Stimulated activated CD8-positive, alpha-beta memory T cell treated with anti-CD3 and anti-CD28 coated beads, Interleukin-15, amount 100 ng/mL, for 48 hours (primary cell): ENCODE results near the gene C1S.
"Not testable (repeated sequence)": the region's sequence is repeated elsewhere in the genome, so short reads cannot be mapped to it uniquely, and the experiment has no call there.

Source experiments
- DNase-seq, 2 donors: peaks; one replicate each; pipeline ENCODE4 v3.0.0-alpha.2; 2020; ENCODE audit warnings: low read depth in 2 of 2

Gene C1S

DNA sequence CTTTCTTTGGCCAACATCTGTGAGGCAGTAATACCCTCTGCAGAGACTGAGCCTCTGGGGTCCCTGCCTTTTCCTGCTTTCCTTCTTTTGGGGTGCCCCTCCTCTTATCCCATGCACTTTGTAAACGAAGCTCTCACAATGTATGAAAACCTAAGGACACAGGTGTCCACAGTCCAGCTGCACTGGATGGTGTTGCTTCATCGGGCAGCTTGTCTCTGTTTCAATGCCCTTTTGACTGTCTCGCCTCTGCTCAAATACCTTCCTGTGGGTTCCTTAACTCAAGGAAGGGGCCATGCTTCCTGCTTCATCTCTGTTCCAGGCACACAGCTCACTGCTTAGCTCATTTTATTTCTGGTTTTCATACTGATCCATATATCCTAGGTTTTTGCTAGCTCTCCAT, 42.1 kb downstream of the C1S start:
- DNase-seq, result no peak

DNA sequence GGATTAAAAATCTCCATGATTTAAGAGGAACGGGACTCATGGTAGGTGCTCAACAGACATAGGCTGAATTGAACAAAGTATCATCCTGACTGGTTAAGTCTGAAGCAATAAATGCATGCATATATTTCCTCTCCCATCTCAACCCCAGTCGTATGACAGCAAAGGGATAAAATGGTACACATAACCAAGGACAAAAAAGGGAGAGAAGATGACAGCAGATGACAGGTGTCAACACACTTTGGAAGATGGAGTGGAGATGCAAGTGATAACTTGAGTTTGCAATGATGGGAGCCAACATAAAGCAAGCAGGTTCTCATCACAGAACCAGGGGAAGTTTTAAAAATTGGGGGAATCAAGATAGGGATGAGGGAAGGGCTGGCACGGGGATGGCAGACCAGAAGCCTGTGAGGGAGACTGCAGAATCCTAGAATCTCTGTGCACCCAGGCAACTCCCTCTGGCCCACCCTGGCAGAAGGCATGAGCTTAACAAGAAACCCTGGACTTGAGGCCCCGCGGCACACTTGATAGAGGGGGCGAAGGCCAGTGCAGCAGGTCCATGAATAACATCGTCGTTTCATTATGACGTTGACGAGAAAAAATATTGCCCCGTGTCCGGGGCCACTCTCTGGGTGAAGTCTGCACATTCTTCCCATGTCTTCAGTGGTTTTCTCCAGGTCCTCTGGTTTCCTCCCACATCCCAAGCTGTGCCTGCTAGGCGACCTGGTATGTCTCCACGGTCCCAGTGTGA, 43.5 kb downstream of the C1S start:
- no peak for DNase-seq

DNA sequence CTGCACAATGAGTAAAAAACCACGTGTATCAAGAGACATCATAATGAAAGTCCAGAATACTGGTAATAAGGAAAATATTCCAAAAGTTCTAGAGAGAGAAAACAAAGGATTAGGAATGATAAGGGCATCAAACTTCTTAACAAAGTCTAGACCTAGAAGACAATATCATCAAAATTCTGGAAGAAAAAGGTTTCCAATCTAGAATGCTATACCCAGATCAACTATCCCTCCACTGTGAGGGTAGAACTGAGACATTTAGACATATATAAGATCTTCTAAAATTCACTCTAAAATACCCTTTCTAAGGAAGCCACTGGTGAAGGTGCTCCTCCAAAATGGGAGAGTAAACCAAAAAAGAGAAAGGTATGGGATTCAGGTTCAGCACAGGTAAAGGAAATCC, 45.6 kb downstream of the C1S start:
- no peak for DNase-seq

DNA sequence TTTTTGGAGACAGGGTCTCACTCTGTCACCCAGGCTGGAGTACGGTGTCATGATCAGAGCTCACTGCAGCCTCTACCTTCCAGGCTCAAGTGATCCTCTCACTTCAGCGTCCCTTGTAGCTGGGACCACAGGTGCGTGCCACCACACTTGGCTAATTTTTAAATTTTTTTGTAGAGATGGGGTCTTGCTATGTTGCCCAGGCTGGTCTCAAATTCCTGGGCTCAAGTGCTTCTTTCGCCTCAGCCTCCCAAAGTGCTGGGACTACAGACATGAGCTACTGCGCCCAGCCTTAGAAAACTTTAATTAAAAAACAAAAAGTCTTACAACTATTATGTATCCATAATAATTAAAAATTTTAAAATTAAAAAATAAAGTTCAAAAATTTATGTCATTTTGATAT, 46.7 kb downstream of the C1S start:
- not testable (repeated sequence) for DNase-seq

DNA sequence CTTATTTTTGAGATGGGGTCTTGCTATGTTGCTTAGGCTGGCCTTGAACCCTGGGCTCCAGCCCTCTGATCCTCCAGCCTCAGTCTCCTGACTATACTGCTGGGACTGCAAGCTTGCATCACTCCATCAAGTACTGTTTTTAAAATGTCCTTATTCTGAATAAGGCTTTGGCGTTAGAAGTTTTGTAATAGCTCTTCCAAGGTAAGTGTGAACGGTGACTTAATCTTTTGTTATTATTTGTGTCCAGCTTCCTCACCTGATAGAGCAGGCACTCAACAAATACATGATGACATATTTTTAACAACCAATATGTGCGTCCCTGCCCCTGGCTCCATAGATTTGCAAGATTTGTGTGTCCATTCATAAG, 47.1 kb downstream of the C1S start:
- no peak for DNase-seq

DNA sequence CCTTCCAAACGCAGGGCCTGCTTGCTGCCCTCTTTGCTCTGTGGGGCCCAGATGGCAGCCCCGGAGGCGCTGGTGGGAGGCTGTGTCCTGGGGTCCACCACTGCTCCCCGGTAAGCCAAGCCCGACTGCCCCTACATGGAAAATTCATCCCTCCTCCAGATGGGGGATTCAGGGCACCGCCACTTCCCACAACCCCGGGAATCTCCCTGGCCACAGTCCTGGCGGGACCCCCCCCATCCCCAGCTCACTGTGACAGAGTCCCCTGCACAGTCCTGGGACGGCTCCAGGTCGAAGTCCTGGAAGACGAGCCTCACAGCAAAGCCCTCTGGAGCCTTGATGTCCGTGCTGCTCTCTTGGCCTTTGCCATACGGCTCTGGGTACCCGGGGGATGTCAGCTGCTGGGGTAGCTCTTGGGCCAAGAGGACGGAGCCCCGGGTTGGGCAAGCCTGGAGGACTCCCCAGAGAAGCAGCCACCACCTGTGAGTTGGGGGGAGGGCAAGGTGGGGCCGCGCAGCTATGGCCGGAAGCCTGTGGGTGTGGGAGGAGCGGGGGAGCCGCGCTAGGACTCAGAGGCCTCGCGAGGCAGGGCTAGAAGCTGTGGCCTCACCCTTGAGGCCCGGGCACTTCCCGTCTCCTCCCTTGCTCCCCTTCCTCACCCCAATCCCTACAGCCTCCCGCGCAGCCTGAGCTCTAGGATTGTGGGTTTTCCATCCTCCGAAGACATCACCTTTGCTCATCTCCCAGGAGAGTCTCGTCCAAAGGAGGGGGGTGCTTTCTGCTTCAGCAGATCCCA, 47.7 kb downstream of the C1S start:
- peak; percentile 74 to 80 for DNase-seq

DNA sequence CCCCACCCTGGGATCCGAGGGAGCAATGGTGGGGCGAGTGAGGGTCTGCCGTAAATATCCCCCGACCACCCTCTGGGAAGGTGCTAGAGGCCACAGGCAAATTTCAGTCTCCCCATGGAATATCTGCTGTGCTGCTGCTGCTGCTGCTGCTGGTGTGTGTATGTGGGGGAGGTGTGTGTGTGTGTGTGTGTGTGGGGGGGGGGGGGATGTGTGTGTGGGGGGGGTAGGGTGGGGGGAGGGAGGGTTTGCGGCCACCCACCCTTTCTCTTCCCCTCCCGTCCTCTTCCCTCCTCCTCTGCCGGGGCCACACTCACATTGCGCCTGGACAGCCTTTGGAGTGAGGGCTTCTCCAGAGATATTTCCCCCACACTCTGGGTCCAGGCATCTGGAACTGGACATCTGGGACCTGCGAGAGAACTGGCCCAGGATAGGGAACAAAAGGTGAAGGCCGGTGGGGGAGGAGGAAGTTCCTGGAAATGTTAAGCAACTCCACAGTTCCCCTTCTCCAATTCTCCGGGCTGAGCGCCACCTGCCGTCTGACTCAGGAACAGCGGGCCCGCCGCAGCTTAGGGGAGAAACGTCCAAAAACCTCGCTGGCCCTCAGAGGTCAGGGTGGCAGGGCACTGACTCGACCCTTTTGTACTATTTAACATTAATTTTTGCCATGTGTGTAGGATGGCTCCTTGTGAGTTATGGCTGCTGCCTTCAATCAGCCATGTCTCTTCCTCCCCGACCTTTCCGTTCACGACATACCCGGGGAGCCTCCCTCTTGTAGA, 48.5 kb downstream of the C1S start, which contains the start of gene C1RL:
C1RL (minus strand) TSS at position 419 of the 776 bp plus-strand sequence; CDS start at position 385, 34 bp downstream.
- DNase-seq, result peak; percentile 68 to 73

DNA sequence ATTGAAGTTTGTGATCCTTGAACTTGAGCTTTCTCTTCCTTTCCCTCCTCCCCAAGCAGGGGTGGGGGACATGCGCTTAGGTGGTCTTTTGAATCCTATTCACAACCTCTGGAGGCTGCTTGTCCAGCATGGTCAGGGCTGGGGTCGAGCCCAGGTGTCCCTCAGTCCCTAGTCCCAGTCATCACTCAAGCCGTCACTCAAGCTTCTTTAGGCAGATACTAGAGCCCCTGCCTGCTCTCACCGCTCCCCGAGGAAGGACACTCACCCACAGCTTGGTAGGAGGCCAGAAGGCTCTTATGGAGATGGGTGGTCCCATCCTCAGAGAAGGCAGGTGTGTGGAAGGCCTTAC, 49.0 kb downstream of the C1S start:
- DNase-seq, result no peak

DNA sequence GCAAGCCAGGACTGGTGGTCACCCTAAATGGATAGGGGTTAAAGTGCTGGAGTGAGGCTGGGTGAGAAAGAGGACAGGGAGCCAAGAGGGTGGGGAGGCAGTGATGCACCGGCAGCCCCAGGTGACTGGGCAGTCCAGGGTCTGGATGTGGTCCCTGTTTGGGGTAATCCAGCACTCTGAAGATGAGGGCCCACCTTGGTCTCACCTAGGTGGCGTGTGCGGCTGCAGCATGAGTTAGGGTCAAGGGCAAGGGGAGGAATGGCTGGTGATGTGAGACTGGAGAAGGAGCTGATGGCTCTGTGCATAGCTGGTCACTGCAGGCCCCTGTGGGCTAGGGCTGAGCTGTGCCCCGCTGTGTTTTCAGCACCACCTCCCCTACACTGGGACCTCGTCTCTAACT, 50.1 kb downstream of the C1S start:
- no peak for DNase-seq

DNA sequence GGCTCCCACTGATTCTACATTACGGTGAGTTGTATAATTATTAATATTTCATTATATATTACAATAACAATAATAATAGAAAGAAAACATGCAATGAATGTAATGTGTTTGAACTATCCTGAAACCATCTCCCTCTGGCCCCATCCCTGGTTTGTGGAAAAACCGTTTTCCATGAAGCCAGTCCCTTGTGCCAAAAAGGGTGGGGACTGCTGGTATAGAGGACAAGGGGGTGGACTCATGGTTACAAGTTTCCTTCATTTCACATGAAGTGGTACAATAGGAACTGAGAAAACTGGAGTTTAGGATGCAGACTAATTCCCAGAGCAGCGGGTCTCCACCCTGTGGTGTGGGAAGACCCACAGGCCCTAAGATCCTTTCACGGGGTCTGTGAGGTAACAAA, 51.5 kb downstream of the C1S start:
- no peak for DNase-seq

DNA sequence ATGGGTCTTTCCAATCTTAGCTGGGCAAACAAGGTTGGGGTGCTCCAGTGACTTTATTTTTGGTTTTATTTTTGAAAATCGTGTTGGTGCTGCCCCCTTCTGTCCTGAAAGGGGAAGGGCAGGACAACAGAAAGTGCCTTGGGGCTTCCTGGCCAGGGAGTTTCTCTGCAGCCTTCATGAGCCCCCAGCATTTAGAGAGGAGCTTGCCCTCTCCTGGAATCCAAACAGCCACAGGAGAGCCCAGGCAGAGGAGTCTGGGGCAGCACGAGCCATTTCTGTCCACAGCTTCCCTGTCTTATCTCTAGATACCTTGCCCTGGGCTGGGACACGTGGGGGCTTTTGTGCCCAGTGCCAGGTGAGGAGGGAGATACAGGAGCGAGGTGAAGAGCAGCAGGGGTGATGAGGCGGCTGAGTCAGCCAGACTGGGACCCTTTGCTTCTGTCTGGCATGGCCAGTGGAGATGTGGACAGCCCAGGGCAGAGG, 52.9 kb downstream of the C1S start:
- no peak for DNase-seq

DNA sequence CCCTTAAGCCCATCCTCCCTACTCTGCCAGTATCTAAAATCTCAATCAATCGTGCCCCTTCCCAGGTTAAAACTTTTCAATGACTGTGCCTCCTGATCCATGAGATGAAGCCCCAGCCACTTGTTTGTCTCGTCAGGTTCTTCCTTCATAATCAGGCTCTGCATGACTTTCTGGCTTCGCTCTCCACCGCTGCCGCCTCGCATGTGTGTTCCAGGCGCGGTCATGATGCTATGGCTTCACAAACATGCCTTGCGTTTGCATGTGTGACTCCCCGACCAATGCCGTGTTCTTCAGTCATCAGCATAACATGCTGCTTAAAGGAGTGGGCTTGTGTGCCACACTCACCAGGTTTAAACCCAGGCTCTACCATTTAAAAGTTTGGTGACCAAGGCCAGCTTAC, 53.5 kb downstream of the C1S start:
- no peak for DNase-seq

DNA sequence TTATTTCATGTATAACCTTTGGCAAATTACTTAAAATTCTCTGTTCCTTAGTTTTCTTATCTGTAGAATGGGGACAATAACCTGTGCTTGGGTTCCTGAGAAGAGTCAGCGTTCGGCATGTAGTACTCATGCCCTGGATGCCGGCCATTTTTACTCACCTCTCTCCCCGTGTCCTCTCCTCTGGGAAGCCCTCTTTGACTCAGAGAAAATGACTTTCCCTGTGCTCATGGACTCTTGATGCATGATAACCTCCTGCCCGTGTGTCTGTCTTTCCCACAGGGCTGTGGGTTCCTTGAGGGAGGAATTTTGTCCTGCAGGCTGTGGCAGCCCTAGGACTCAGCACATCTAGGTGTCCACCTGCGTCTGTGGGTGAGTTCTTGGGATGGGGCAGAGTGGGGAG, 54.3 kb downstream of the C1S start:
- no peak for DNase-seq

DNA sequence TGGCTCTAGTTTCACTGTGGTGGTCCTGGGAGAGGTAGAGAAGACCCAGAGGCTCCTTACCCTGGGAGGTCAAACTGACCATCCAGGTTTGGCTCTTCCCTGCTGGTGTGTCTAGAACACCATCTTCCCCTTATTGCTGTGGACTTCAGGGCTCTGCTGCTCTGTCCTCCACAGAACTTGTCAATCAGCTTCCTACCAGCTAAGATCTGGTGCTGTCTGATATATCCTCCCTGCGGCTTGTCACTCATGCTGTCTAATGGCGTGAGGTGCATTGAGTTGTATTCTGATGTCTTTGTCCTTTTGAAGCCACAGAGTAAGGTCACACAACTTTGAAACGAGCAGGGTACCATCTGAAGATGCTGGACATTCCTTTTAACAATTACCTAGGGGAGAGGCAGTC, 55.7 kb downstream of the C1S start:
- DNase-seq, result no peak

DNA sequence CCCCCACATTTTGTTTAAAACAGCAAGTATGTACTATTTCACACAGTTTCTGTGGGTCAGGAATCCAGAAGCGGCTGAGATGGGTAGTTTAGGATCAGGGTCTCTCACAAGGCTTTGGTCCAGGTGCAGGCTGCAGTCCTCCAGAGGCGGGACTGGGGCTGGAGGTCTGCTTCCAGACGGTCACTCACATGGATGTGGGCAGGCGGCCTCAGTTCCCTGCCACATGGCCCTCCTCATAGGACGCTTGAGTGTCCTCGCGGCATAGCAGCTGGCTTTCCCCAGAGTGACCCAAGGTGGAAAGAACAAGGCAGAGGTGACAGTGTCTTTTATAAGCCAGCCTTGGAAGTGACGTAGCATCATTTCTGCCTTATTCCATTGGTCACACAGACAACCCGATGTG, 56.4 kb downstream of the C1S start:
- no peak for DNase-seq

DNA sequence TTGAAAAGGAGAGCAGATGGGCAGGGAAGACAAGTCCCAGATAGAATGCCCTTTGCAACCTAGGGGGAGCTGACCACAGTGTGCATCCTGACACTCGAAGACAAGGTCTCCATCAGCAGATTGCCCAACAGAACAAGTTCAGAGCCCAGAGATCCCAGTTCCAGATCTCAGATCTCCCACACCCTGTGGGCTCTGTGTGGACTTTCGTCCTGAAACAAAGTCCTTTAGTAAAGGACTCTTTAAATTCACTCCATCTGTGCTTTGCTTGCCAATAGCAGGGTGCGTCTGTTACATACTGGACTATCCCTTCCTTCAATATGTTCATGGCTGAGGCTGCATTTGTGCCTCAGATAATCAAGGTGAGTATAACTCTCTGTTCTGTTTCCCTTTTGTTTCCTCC, 57.2 kb downstream of the C1S start:
- DNase-seq, result no peak

DNA sequence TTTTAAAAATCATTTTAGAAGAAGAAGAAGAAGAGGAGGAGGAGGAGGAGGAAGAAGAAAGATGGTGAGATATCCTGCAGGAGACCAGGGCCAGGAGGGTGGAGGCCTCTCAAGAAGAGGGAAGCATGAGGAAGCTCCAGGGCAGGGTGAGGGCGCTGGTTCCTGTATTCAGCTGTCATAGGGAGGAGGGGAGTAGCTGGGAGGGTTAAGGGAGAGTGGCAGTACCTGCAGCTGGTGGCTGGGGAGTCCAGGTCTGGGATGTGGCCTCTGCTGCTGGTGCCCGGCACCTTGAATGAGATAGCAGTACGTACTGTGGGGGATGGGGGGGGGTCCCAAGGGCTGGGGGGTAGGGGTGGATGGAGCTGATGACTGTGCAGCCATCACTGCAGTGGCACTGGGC, 58.4 kb downstream of the C1S start:
- no peak for DNase-seq

DNA sequence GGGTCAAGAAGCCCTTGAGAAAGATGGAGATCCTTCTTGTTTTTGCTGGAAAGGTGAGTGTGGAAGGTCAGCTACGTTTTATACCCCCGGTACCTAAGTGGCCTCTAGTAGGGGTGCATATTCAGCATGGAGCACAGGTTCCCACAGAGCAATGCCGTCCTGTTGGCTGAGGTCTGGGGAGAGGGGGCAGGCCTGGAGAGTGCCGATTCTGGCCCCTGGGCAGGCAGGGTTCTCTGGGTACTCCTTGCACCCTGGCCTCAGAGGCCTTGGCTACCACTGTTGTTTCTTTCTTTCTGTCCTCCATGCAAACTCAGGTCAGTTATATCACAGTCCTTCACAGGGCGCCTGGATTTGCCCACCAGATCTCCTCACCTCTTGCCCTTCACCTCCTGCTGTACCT, 59.6 kb downstream of the C1S start:
- no peak for DNase-seq
